Panc1 (cell line): ENCODE data around the gene LURAP1L. TPM values are rescaled to one million over a fixed set of nuclear protein-coding genes. Genes with fewer than 3 reads are reported as not detected.

Experiments
- ATAC-seq: fragments of 200-7000 bp; cut with Tn5 transposase; 2 replicates; pipeline ENCODE4 v1.9.1; 2020; ENCODE audit warnings: mild to moderate bottlenecking, moderate library complexity
- BruUV-seq: library from RNA; stranded (reverse); fragments of 400-500 nt; replicated peaks from 2 replicates; lab custom pipeline; 2021; lab: Mats Ljungman, UMichigan
- CTCF ChIA-PET: fragments of 300-600 bp; sonication (Branson Sonifier 250); formaldehyde crosslinking; loops from one replicate; lab custom pipeline; 2022; ENCODE audit warnings: antibody characterized with exemption; lab: Charles Lee
- POLR2A ChIA-PET: fragments of 300-600 bp; sonication (Branson Sonifier 250); formaldehyde crosslinking; loops from one replicate; lab custom pipeline; 2022; ENCODE audit warnings: antibody characterized with exemption; lab: Charles Lee
- DNase-seq: peaks from one replicate; pipeline ENCODE4 v3.0.0-alpha.2; 2010; ENCODE audit warnings: low read depth, low spot score
- H3K27ac ChIP-seq: 2 replicates; pipeline ENCODE4 v1.5.1; 2011; ENCODE audit warnings: mild to moderate bottlenecking, low read length, inconsistent platforms
- H3K27me3 ChIP-seq: fragments of 200-500 bp; sonication (Bioruptor generic); 2 replicates; pipeline ENCODE4 v1.6.0; 2014; ENCODE audit warnings: low read length, inconsistent platforms; ENCODE audit not compliant: control insufficient read depth, insufficient read depth
- H3K36me3 ChIP-seq: fragments of 200-500 bp; sonication (Bioruptor generic); 2 replicates; pipeline ENCODE4 v1.5.1; 2014; ENCODE audit warnings: inconsistent platforms, mild to moderate bottlenecking, low read length, moderate library complexity; ENCODE audit not compliant: control insufficient read depth, insufficient read depth
- H3K4me1 ChIP-seq: 2 replicates; pipeline ENCODE4 v1.5.1; 2011; ENCODE audit warnings: inconsistent platforms, mild to moderate bottlenecking, low read length, moderate library complexity; ENCODE audit not compliant: control insufficient read depth, insufficient read depth
- H3K4me3 ChIP-seq, 2 experiments: 2 replicates each; pipeline ENCODE4 v1.5.1; 2011 to 2012; ENCODE audit warnings: low read depth in 2 of 2, low read length in 2 of 2, mild to moderate bottlenecking in 2 of 2, inconsistent platforms in 1 of 2, moderate library complexity in 1 of 2
- H3K9me3 ChIP-seq: fragments of 200-500 bp; sonication (Bioruptor generic); 2 replicates; pipeline ENCODE4 v1.5.1; 2014; ENCODE audit warnings: low read depth, mild to moderate bottlenecking, inconsistent platforms, low read length, moderate library complexity; ENCODE audit not compliant: control insufficient read depth, insufficient read depth
- CTCF ChIP-seq: fragments of 450-650 bp; IDR thresholded peaks from 2 replicates; pipeline ENCODE4 v1.5.1; 2017; ENCODE audit warnings: mild to moderate bottlenecking
- POLR2AphosphoS5 ChIP-seq: IDR thresholded peaks from 2 replicates; pipeline ENCODE4 v1.6.1; 2012; ENCODE audit warnings: mild to moderate bottlenecking, low read depth, low read length, moderate library complexity
- REST ChIP-seq, 2 experiments: IDR thresholded peaks; 2 replicates each; pipeline ENCODE4 v1.6.1; 2011 to 2012; ENCODE audit warnings: low read depth in 2 of 2, control low read depth in 1 of 2, low read length in 1 of 2, mild to moderate bottlenecking in 1 of 2, moderate library complexity in 1 of 2; ENCODE audit not compliant: insufficient read depth in 1 of 2
- SIN3A ChIP-seq: IDR thresholded peaks from 2 replicates; pipeline ENCODE4 v1.6.1; 2012; ENCODE audit warnings: low read depth, mild to moderate bottlenecking, low read length, moderate library complexity, borderline replicate concordance; ENCODE audit not compliant: insufficient read depth
- TCF7L2 ChIP-seq: IDR thresholded peaks from 2 replicates; pipeline ENCODE4 v1.6.1; 2011; ENCODE audit warnings: mild to moderate bottlenecking, low read depth, low read length, inconsistent platforms
- in situ Hi-C: cut with HindIII; loops from 2 replicates; pipeline ENCODE4 v1.10.0; 2016; ENCODE audit warnings: low sequenced_read_pairs, low pct_unique_long_range_greater_than_20kb
- intact Hi-C: fragments of 100-400 bp; cut with micrococcal nuclease; formaldehyde crosslinking; loops from one replicate; pipeline ENCODE4 v1.10.0; 2022; ENCODE audit not compliant: unreplicated experiment
- total RNA-seq: library from RNA; stranded (reverse); gene quantifications from one replicate; pipeline ENCODE4 v1.2.1, GENCODE V29; 2021; ENCODE audit not compliant: unreplicated experiment

Gene LURAP1L
- total RNA-seq, 1 experiment from 2014 or later, result 6.8 TPM

- TF ChIP-seq CTCF, result no peak
- TF ChIP-seq TCF7L2, result no peak
- TF ChIP-seq SIN3A, result no peak
- TF ChIP-seq REST (IDR thresholded peaks at IDR 0.05; ENCODE audit: insufficient read depth in 1 of 2, low read depth in 2 of 2, low read length in 1 of 2), result no peak
- TF ChIP-seq POLR2AphosphoS5, result no peak
- H3K27me3 ChIP-seq, result no peaks in the 10 kb centered on the region
- ChIA-PET POLR2A (no interaction called here), CTCF (no interaction called here)
- H3K27ac ChIP-seq, result peak overlapping the region; percentile 88
- BruUV-seq, result no TSS peak
- H3K4me3 ChIP-seq, result peak overlapping the region in 1 of 2 experiments; percentile 35; a peak in 1 of 4 replicates
- no peak for ATAC-seq
- no peaks in the 10 kb centered on the region for H3K36me3 ChIP-seq
- intact Hi-C loops, result no loop called here
- in situ Hi-C loops, result no loop called here
- peaks cover 15% of the 10 kb centered on the region; the same call in 1 of the 2 replicates for H3K4me1 ChIP-seq
- H3K9me3 ChIP-seq, result no peaks in the 10 kb centered on the region
- no peak for DNase-seq
These were observed 11.1 kb downstream of the LURAP1L start for GRCh38 chr9:12785941-12786340.

- Histone ChIP-seq H3K27me3 (no peaks in the 10 kb centered on the region), H3K36me3 (no peaks in the 10 kb centered on the region), H3K4me3 (no peak overlapping the region), H3K27ac (peak overlapping the region; percentile 73), H3K9me3 (no peaks in the 10 kb centered on the region), H3K4me1 (peaks cover 12% of the 10 kb centered on the region)
- DNase-seq (no peak), ATAC-seq (no peak)
- intact Hi-C loops, result no loop called here
- in situ Hi-C loops, result no loop called here
- no peak for TF ChIP-seq CTCF
- TF ChIP-seq POLR2AphosphoS5, result no peak
- no peak for TF ChIP-seq TCF7L2
- TF ChIP-seq REST (IDR thresholded peaks at IDR 0.05; ENCODE audit: insufficient read depth in 1 of 2, low read depth in 2 of 2, low read length in 1 of 2), result no peak
- TF ChIP-seq SIN3A, result no peak
- POLR2A ChIA-PET, result no interaction called here
- no TSS peak for BruUV-seq
- CTCF ChIA-PET, result no interaction called here
These were observed 15.2 kb downstream of the LURAP1L start for GRCh38 chr9:12790001-12790400.
